B cell (primary cell): ENCODE measurements around the gene SART1. TPM values are rescaled to one million over a fixed set of nuclear protein-coding genes. Genes with fewer than 3 reads are reported as not detected.
A peak's percentile ranks its signal among the peaks of the same experiment; 100 is the strongest.

Source experiments
- ATAC-seq: fragments of 200-7000 bp; cut with Tn5 transposase; one replicate; pipeline ENCODE4 v1.10.0; 2021; ENCODE audit warnings: low read depth, mild to moderate bottlenecking, moderate number of reproducible peaks, moderate library complexity
- CTCF ChIA-PET: fragments of 350-600 bp; sonication (Branson Sonifier 250); formaldehyde crosslinking; loops from one replicate; lab custom pipeline; 2021; ENCODE audit warnings: antibody characterized with exemption, inconsistent platforms; lab: Charles Lee
- POLR2A ChIA-PET: fragments of 350-600 bp; sonication (Branson Sonifier 250); formaldehyde crosslinking; loops from one replicate; lab custom pipeline; 2021; ENCODE audit warnings: antibody characterized with exemption; lab: Charles Lee
- DNase-seq: peaks from one replicate; pipeline ENCODE4 v3.0.0; 2013
- H2AFZ ChIP-seq: 2 replicates; pipeline ENCODE4 v1.6.1; 2012; ENCODE audit warnings: mild to moderate bottlenecking, low read depth, low read length; ENCODE audit not compliant: insufficient read depth, poor library complexity, severe bottlenecking
- H3K27ac ChIP-seq, 2 donors: 1 replicate in 1 of 2; 2 replicates in 1 of 2; pipeline ENCODE4 v1.5.1; 2012 to 2013; ENCODE audit warnings: low read length in 2 of 2, mild to moderate bottlenecking in 2 of 2, moderate library complexity in 1 of 2
- H3K27me3 ChIP-seq, 4 experiments: fragments of 200-600 bp in 1 of 4; sonication (generic) in 1 of 4; replicated peaks in 1 of 4; 1 replicate in 2 of 4; 2 replicates in 2 of 4; pipeline versions ENCODE4 v1.6.1 to v1.7.0; 2013 to 2016; ENCODE audit warnings: low read length in 3 of 4, mild to moderate bottlenecking in 2 of 4, mixed read lengths in 1 of 4, moderate library complexity in 1 of 4; ENCODE audit not compliant: insufficient read depth in 4 of 4, control insufficient read depth in 3 of 4; ENCODE audit errors: control extremely low read depth in 1 of 4
- H3K36me3 ChIP-seq, 2 experiments: replicated peaks in 1 of 2; 1 replicate in 1 of 2; 2 replicates in 1 of 2; pipeline versions ENCODE4 v1.6.1 to v1.7.1; 2013; ENCODE audit warnings: low read length in 1 of 2; ENCODE audit not compliant: insufficient read depth in 2 of 2, control insufficient read depth in 1 of 2; ENCODE audit errors: control extremely low read depth in 1 of 2, extremely low read depth in 1 of 2
- H3K4me1 ChIP-seq, 2 donors: fragments of 200-600 bp in 1 of 2; sonication (generic) in 1 of 2; 1 replicate in 1 of 2; 2 replicates in 1 of 2; pipeline versions ENCODE4 v1.5.1 to v1.6.1; 2013 to 2017; ENCODE audit warnings: low read length in 2 of 2; ENCODE audit not compliant: control insufficient read depth in 2 of 2, insufficient read depth in 2 of 2
- H3K4me2 ChIP-seq: replicated peaks from 2 replicates; pipeline ENCODE3; 2012; ENCODE audit warnings: mild to moderate bottlenecking, low read depth, low read length; ENCODE audit not compliant: poor library complexity, severe bottlenecking
- H3K4me3 ChIP-seq, 5 experiments: fragments of 200-600 bp in 1 of 5; sonication (generic) in 1 of 5; 1 replicate in 3 of 5; 2 replicates in 2 of 5; pipeline versions ENCODE4 v1.5.1 to v1.7.0; 2011 to 2016; ENCODE audit warnings: low read length in 4 of 5, mild to moderate bottlenecking in 4 of 5, low read depth in 2 of 5, control low read depth in 1 of 5, moderate library complexity in 1 of 5; ENCODE audit not compliant: insufficient read depth in 1 of 5; ENCODE audit errors: control extremely low read depth in 1 of 5, extremely low read depth in 1 of 5
- H3K79me2 ChIP-seq: fragments of 200-600 bp; sonication (generic); one replicate; pipeline ENCODE4 v1.6.0; 2016; ENCODE audit warnings: low read length; ENCODE audit not compliant: control insufficient read depth, insufficient read depth
- H3K9ac ChIP-seq: fragments of 200-600 bp; sonication (generic); 2 replicates; pipeline ENCODE4 v1.6.1; 2017; ENCODE audit warnings: mild to moderate bottlenecking, low read length, moderate library complexity
- H3K9me3 ChIP-seq, 3 donors: one replicate each; pipeline versions ENCODE4 v1.6.1 to v1.7.1; 2013; ENCODE audit warnings: low read length in 2 of 3; ENCODE audit not compliant: control insufficient read depth in 2 of 3, insufficient read depth in 1 of 3; ENCODE audit errors: control extremely low read depth in 1 of 3
- H4K20me1 ChIP-seq: 2 replicates; pipeline ENCODE4 v1.6.0; 2012; ENCODE audit warnings: mild to moderate bottlenecking, low read length; ENCODE audit not compliant: insufficient read depth, control insufficient read depth, poor library complexity, severe bottlenecking
- H3K27ac Mint-ChIP-seq: one replicate; pipeline ENCODE4 v1.8.0; 2021; ENCODE audit warnings: mixed read lengths
- H3K27me3 Mint-ChIP-seq: one replicate; pipeline ENCODE4 v1.8.0; 2021; ENCODE audit warnings: mixed read lengths
- H3K4me1 Mint-ChIP-seq: one replicate; pipeline ENCODE4 v1.8.0; 2021; ENCODE audit warnings: mixed read lengths
- H3K4me3 Mint-ChIP-seq: one replicate; pipeline ENCODE4 v1.8.0; 2021; ENCODE audit warnings: mixed read lengths
- H3K9me3 Mint-ChIP-seq: one replicate; pipeline ENCODE4 v1.8.0; 2022; ENCODE audit warnings: mixed read lengths; ENCODE audit not compliant: insufficient read depth
- EZH2 ChIP-seq: IDR thresholded peaks from 2 replicates; pipeline ENCODE4 v1.6.1; 2012; ENCODE audit warnings: borderline replicate concordance, low read depth, mild to moderate bottlenecking, moderate library complexity, low read length; ENCODE audit not compliant: insufficient read depth, poor library complexity, severe bottlenecking
- WGBS: methylation state at CpG from one replicate; pipeline ENCODE4 v1.1.5; 2013; ENCODE audit warnings: missing lambda C conversion rate; ENCODE audit not compliant: insufficient coverage; 5-methylcytosine and 5-hydroxymethylcytosine counted together
- intact Hi-C: fragments of 100-400 bp; cut with micrococcal nuclease; formaldehyde crosslinking; loops from one replicate; pipeline ENCODE4 v1.10.0; 2022
- polyA plus RNA-seq: library from polyadenylated mRNA; depleted of rRNA; stranded (reverse); fragments of >200 nt; gene quantifications from 2 replicates; pipeline ENCODE4 v1.2.3, GENCODE V29; 2012
- total RNA-seq, 2 donors: library from RNA; stranded (reverse); fragments of 120-200 nt in 1 of 2; gene quantifications; 1 replicate in 1 of 2; 2 replicates in 1 of 2; pipeline versions ENCODE4 v1.2.3 to v1.2.4, GENCODE V29; 2013 to 2022
- TF ChIP-seq, protein P1 (sequence below): fragments of 200-600 bp; IDR thresholded peaks from one replicate; pipeline ENCODE4 v1.8.0; 2022; ENCODE audit warnings: antibody characterized with exemption, mild to moderate bottlenecking

The SART1 gene
- total and polyA plus RNA-seq, 2 donors (not counting 1 experiment from before 2014, with no cell fraction given), result 74.5 to 102 TPM

DNA sequence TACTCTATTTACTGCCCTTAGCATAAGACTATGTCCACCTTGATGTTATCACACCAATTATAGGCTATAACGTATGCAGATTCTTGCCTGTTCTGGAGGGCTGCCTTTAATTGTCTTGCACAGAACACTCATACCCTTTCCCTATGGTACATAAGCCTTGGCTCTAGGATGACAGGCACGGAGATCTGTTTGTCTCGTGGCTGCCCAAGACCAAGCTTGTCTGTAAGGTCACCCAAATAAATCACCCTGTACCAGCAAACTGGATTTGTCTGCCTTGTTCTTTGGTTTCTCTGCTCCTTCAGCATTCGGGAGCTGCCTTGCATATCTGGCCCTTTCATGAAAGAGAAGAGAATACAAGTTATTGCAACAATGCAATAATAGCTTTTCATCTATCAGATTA is 23.8 kb upstream of the SART1 start:
- Histone ChIP-seq H3K4me2 (no peak overlapping the region), H3K4me3 (no peak overlapping the region), H3K9ac (no peak overlapping the region), H4K20me1 (no peaks in the 10 kb centered on the region), H3K27ac (no peak overlapping the region), H2AFZ (no peak overlapping the region), H3K27me3 (peaks cover 0 to 3% (median 0%) of the 10 kb centered on the region in 4 experiments), H3K79me2 (no peaks in the 10 kb centered on the region), H3K36me3 (no peaks in the 10 kb centered on the region), H3K4me1 (peaks cover 7 to 12% of the 10 kb centered on the region in 2 donors), H3K9me3 (no peaks in the 10 kb centered on the region)
- H3K9me3 Mint-ChIP-seq, result no peaks in the 10 kb centered on the region
- H3K27me3 Mint-ChIP-seq, result no peaks in the 10 kb centered on the region
- CTCF ChIA-PET, result interaction anchor here (2.0 kb wide), 1 partner anchor 37 kb away, joined by 5 read pairs; the partner anchor contains the start of gene FOSL1
- TF ChIP-seq, protein P1, sequence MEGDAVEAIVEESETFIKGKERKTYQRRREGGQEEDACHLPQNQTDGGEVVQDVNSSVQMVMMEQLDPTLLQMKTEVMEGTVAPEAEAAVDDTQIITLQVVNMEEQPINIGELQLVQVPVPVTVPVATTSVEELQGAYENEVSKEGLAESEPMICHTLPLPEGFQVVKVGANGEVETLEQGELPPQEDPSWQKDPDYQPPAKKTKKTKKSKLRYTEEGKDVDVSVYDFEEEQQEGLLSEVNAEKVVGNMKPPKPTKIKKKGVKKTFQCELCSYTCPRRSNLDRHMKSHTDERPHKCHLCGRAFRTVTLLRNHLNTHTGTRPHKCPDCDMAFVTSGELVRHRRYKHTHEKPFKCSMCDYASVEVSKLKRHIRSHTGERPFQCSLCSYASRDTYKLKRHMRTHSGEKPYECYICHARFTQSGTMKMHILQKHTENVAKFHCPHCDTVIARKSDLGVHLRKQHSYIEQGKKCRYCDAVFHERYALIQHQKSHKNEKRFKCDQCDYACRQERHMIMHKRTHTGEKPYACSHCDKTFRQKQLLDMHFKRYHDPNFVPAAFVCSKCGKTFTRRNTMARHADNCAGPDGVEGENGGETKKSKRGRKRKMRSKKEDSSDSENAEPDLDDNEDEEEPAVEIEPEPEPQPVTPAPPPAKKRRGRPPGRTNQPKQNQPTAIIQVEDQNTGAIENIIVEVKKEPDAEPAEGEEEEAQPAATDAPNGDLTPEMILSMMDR, result no peak
- TF ChIP-seq EZH2, result no peak
- 56% methylated on average over 3 of the region's 4 CpGs for WGBS
- no peak for ATAC-seq
- no peak for DNase-seq
- no peak overlapping the region for H3K4me3 Mint-ChIP-seq
- no peak overlapping the region for H3K27ac Mint-ChIP-seq
- intact Hi-C loops, result no loop called here
- peaks cover 13% of the 10 kb centered on the region for H3K4me1 Mint-ChIP-seq
- POLR2A ChIA-PET, result no interaction called here

DNA sequence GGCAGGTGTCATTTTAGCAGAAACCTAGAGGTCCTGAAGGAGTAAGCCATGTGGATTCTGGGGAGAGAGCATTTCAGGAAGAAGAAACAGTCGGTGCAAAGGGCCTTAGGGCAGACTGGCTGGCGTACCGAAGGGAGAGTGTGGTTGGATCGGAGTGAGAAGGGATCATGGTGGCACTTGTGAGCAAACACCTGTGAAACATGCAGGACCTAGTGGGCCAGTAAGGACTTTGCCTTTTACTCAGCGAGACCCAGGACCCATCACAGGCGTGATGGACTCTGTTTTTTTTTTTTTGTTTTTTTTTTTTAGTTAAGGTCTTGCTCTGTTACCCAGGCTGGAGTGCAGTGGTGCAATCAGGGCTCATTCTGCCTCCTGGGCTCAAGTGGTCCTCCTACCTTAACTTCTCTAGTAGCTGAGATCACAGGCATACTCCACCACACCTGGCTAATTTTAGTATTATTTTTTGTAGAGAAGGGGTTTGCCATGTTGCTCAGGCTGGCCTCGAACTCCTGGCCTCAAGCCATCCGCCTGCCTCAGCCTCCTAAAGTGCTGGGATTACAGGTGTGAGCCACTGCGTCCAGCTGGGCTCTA is 19.7 kb upstream of the SART1 start:
- Histone ChIP-seq H3K4me2 (peak overlapping the region; percentile 32), H3K9me3 (no peaks in the 10 kb centered on the region), H3K27ac (no peak overlapping the region), H3K27me3 (peaks cover 0 to 3% (median 0%) of the 10 kb centered on the region in 4 experiments), H2AFZ (peak overlapping the region; percentile 41), H3K79me2 (no peaks in the 10 kb centered on the region), H3K9ac (no peak overlapping the region), H3K4me1 (peaks cover 7 to 12% of the 10 kb centered on the region in 2 donors), H4K20me1 (no peaks in the 10 kb centered on the region), H3K36me3 (no peaks in the 10 kb centered on the region), H3K4me3 (no peak overlapping the region)
- ChIA-PET CTCF (interaction anchor here (0.8 kb wide), 1 partner anchor 56 kb away, joined by 3 read pairs; no protein-coding TSS in a partner anchor), POLR2A (no interaction called here)
- intact Hi-C loops, result no loop called here
- TF ChIP-seq, protein P1, result no peak
- no peak for TF ChIP-seq EZH2
- DNase-seq, result no peak
- Mint-ChIP-seq H3K4me3 (peak overlapping the region; percentile 6), H3K9me3 (no peaks in the 10 kb centered on the region), H3K4me1 (peaks cover 13% of the 10 kb centered on the region), H3K27me3 (no peaks in the 10 kb centered on the region), H3K27ac (peak overlapping the region; percentile 39)
- WGBS, result 90% methylated on average over 7 of the region's 9 CpGs
- no peak for ATAC-seq
